Left lung (tissue), 14 donors: Measurements from ENCODE around the gene ZC3H12D. TPM values are rescaled to one million over a fixed set of nuclear protein-coding genes. Genes with fewer than 3 reads are reported as not detected.

Source experiments
- ATAC-seq: fragments of 200-7000 bp; cut with Tn5 transposase; one replicate; pipeline ENCODE4 v1.9.1; 2020; ENCODE audit warnings: moderate library complexity
- DNase-seq, 4 donors: peaks; one replicate each; pipeline ENCODE4 v3.0.0-alpha.2; 2013 to 2020
- H3K27ac ChIP-seq, 2 donors: fragments of 200-600 bp; sonication (generic) in 1 of 2; one replicate each; pipeline versions ENCODE4 v1.5.0 to v1.8.0; 2020 to 2021
- H3K27me3 ChIP-seq, 2 donors: fragments of 200-600 bp; sonication (generic) in 1 of 2; one replicate each; pipeline versions ENCODE4 v1.5.0 to v1.8.0; 2020 to 2021
- H3K36me3 ChIP-seq, 2 donors: fragments of 200-600 bp; sonication (generic) in 1 of 2; one replicate each; pipeline versions ENCODE4 v1.5.0 to v1.8.0; 2020 to 2021
- H3K4me1 ChIP-seq, 2 donors: fragments of 200-600 bp; one replicate each; pipeline ENCODE4 v1.8.0; 2021
- H3K4me3 ChIP-seq, 2 donors: fragments of 200-600 bp; sonication (generic) in 1 of 2; one replicate each; pipeline versions ENCODE4 v1.5.0 to v1.8.0; 2020 to 2021; ENCODE audit warnings: mild to moderate bottlenecking in 1 of 2
- H3K9me3 ChIP-seq, 2 donors: fragments of 200-600 bp; sonication (generic) in 1 of 2; one replicate each; pipeline versions ENCODE4 v1.5.0 to v1.8.0; 2020 to 2021
- intact Hi-C, 2 donors: fragments of 100-400 bp; cut with DNase I; formaldehyde crosslinking; loops; one replicate each; pipeline versions ENCODE4 v1.11.2 to v1.14.2; 2022
- long read RNA-seq, 12 donors: library from polyadenylated mRNA in 2 of 12; unstranded in 2 of 12; transcript quantifications; one replicate each; pipeline ENCODE4 v2.0.0 and lab custom pipeline, GENCODE V29; 2019 to 2026
- polyA plus RNA-seq, 6 donors: library from polyadenylated mRNA; unstranded; fragments of 120-200 nt; gene quantifications; one replicate each; pipeline ENCODE4 v1.2.1, GENCODE V29; 2013; ENCODE audit not compliant: insufficient read length in 6 of 6
- total RNA-seq, 2 donors: library from RNA; stranded (reverse); fragmentation: NEBNext Ultra II Directional; extraction: Animal tissue kit (Norgen Biotek cat#: 25700); gene quantifications; one replicate each; pipeline ENCODE4 v1.2.1, GENCODE V29; 2021
- TF ChIP-seq, protein P1 (sequence below), 2 donors: fragments of 200-600 bp; sonication (generic) in 1 of 2; IDR thresholded peaks; one replicate each; pipeline versions ENCODE4 v1.5.0 to v1.8.0; 2021; ENCODE audit warnings: antibody characterized with exemption in 2 of 2
- donor health status: DM: no; HTN: yes; CAD: no.
- donor health status: DM: no; HTN: no; CAD: no.

Gene ZC3H12D
- total RNA-seq = 1 to 10 TPM; 1.9 to 4.1 TPM
- polyA plus RNA-seq = under 1 TPM; 0.45 to 0.95 (median 0.78) TPM
- long read RNA-seq, donor 1 = 0 reads
- long read RNA-seq, donor 2 = 0 reads
- long read RNA-seq, donor 3 = 0 reads
- long read RNA-seq, donor 4 = 0 reads
- long read RNA-seq, donor 5 = 0 reads
- long read RNA-seq, donor 6 = 0 reads
- long read RNA-seq, donor 7 = 0 reads
- long read RNA-seq, donor 8 = 0 reads
- long read RNA-seq, donor 9 = 0 reads
- long read RNA-seq, donor 10, partial matches to known transcripts = 1 of 2 reads
- long read RNA-seq, donor 10, other reads (novel, unspliced or antisense) = 1 of 2 reads
- long read RNA-seq, donor 11 = 0 reads
- long read RNA-seq, donor 12 = 0 reads

DNA sequence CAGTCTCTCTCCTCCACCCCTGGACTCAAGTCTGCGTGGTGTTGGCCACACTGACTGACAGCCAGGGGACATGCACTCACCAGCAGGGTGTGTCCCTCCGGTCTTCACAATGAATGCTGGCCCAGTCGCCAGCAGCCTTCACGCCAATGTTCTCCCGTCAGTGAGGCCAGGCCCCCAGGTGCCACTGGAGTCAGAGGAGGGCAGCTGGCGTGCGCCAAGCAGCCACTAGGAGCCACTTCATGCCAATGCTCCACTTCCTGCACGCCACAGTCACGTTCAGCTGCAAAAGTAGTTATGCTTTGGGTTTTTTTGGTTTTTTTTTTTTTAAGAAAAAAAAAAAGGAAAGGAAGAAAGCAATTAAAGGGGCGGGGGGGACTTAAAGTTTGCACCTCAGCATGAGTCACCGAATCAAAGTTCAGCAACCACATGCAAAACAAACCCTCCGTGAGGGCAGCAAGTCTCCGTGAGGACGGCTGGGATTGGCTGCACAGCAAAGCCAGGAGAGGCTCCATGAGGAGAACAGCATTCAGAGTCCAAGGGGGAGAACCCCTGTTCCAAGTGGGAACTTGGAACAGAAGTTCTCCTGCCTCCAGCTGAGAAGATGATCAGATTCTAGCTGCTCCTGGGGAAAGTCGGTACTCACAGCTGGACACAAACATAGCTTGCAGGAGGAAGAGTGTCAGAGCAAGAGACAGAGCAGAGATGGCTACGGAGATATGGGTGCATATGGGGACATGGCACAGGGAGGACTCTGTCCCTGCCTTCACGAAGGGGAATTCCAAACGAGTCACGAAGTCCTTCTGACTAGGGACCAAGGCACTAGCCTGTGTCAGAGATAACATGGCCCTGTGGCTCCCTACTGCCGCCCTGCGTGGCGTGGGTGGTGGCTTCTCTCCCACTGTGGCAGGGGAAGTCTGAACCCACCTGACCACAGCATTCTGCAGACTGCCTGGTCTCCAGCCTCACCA, at the start of gene ZC3H12D:
ZC3H12D (minus strand) TSS at position 282 of the 968 bp plus-strand sequence. CDS start 10,471 bp downstream, outside the sequence.
- peak; percentile 64 for ATAC-seq
- H3K27ac ChIP-seq = peak within 1 kb of the TSS; percentile 82 to 84
- peak within 1 kb of the TSS in 1 of 2 donors; percentile 20 for H3K4me3 ChIP-seq
- H3K9me3 ChIP-seq = no peaks in the 10 kb centered on the region
- intact Hi-C loops = no loop called here
- H3K36me3 ChIP-seq = no peaks in the 10 kb centered on the region
- peaks cover 11 to 51% of the 10 kb centered on the region in 2 donors for H3K4me1 ChIP-seq
- peak in 2 of 4 donors; percentile 60 to 87 for DNase-seq
- TF ChIP-seq, protein P1, sequence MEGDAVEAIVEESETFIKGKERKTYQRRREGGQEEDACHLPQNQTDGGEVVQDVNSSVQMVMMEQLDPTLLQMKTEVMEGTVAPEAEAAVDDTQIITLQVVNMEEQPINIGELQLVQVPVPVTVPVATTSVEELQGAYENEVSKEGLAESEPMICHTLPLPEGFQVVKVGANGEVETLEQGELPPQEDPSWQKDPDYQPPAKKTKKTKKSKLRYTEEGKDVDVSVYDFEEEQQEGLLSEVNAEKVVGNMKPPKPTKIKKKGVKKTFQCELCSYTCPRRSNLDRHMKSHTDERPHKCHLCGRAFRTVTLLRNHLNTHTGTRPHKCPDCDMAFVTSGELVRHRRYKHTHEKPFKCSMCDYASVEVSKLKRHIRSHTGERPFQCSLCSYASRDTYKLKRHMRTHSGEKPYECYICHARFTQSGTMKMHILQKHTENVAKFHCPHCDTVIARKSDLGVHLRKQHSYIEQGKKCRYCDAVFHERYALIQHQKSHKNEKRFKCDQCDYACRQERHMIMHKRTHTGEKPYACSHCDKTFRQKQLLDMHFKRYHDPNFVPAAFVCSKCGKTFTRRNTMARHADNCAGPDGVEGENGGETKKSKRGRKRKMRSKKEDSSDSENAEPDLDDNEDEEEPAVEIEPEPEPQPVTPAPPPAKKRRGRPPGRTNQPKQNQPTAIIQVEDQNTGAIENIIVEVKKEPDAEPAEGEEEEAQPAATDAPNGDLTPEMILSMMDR (IDR thresholded peaks at IDR 0.05) = peak in 1 of 2 donors; percentile 43
- no peaks in the 10 kb centered on the region for H3K27me3 ChIP-seq

DNA sequence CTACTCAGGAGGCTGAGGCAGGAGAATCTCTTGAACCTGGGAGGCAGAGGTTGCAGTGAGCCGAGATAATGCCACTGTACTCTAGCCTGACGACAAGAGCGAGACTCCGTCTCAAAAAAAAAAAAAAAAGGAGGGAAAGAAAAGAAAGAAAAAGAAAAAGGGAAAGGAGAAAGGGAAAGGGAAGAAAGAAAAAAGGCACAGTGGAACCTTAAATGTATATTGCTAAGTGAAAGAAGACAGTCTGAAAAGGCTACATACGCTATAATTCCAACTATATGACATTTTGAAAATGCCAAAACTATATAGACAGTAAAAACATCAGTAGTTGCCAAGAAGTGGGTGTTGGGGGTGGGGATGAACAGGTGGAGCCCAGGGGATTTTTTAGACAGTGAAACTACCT, 44.8 kb upstream of the ZC3H12D start:
- TF ChIP-seq, protein P1 (IDR thresholded peaks at IDR 0.05) = no peak
- Histone ChIP-seq H3K27ac (no peak overlapping the region), H3K27me3 (no peaks in the 10 kb centered on the region), H3K4me1 (no peaks in the 10 kb centered on the region), H3K4me3 (no peak overlapping the region), H3K9me3 (no peaks in the 10 kb centered on the region), H3K36me3 (peaks cover 0 to 100% of the 10 kb centered on the region in 2 donors)
- DNase-seq (no peak), ATAC-seq (no peak)
- intact Hi-C loops = no loop called here

DNA sequence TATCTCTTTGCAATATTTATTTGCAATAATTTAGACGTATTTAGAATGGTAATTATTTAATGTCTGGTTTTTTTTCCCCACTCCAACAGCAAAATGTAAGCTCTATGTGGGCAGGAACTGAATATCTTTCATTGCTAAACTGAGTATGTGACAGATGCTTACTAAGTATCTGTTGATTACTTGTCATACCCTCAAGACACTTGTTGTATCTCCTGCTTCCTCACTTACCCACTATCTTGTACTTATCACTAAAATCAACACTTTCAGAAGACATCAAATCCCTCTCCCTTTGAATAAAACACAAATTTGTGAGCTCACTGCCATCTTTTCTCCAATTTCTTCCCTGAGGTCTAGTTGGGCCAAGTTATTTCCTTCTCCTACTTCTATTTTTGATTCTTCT, 30.7 kb upstream of the ZC3H12D start:
- DNase-seq = no peak
- Histone ChIP-seq H3K4me1 (no peaks in the 10 kb centered on the region), H3K9me3 (no peaks in the 10 kb centered on the region), H3K36me3 (peaks cover 0 to 67% of the 10 kb centered on the region in 2 donors), H3K27me3 (no peaks in the 10 kb centered on the region), H3K27ac (no peak overlapping the region), H3K4me3 (no peak overlapping the region)
- TF ChIP-seq, protein P1 (IDR thresholded peaks at IDR 0.05) = no peak
- intact Hi-C loops = loop anchor here in 1 of 2 donors (10.0 kb wide), 2 partner anchors 81 to 481 kb away; no protein-coding TSS in a partner anchor
- ATAC-seq = no peak

DNA sequence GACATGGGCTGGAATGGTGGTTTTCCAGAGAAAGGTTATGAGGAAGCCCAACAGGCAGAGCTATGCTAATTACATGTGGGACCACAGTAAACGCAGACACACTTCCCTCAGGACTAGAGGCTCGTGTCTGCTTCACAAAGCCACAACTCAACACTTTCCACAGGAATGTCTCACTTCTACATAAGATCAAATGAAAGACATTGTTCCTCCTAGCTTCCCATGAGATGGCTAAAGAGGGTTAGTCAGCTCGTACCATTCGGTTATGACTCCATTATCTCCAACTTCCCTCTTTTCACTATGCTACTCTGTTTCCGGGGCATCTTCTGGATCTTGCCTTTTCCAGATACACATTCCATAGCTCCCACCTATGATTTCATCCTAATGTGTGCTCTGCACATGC, 29.1 kb upstream of the ZC3H12D start:
- H3K27ac ChIP-seq = no peak overlapping the region
- TF ChIP-seq, protein P1 (IDR thresholded peaks at IDR 0.05) = no peak
- no peaks in the 10 kb centered on the region for H3K4me1 ChIP-seq
- H3K36me3 ChIP-seq = peaks cover 4 to 60% of the 10 kb centered on the region in 2 donors
- intact Hi-C loops = loop anchor here in 1 of 2 donors (10.0 kb wide), 2 partner anchors 79 to 479 kb away; no protein-coding TSS in a partner anchor
- H3K4me3 ChIP-seq = no peak overlapping the region
- ATAC-seq = peak; percentile 47
- H3K9me3 ChIP-seq = no peaks in the 10 kb centered on the region
- no peaks in the 10 kb centered on the region for H3K27me3 ChIP-seq
- no peak for DNase-seq
